OCI-LY3 (cell line): ENCODE data around the gene ITPA.

Experiments
- H2AFZ ChIP-seq: fragments of 200-600, 300-600 bp; shearing (Covaris generic); 2 replicates; pipeline ENCODE4 v1.6.0; 2014; ENCODE audit warnings: antibody characterized with exemption, low read depth, low read length
- H3K27ac ChIP-seq: fragments of 200-600, 300-600 bp; sonication (generic); 2 replicates; pipeline ENCODE4 v1.5.1; 2014; ENCODE audit warnings: mild to moderate bottlenecking, low read length, moderate library complexity, mixed read lengths
- H3K27me3 ChIP-seq: fragments of 200-600, 300-600 bp; sonication (generic); 2 replicates; pipeline ENCODE4 v1.6.1; 2014; ENCODE audit warnings: low read depth, low read length, mixed read lengths
- H3K36me3 ChIP-seq: fragments of 200-600, 300-600 bp; sonication (generic); replicated peaks from 2 replicates; pipeline ENCODE3; 2014; ENCODE audit warnings: low read depth, low read length, mixed read lengths
- H3K4me1 ChIP-seq: fragments of 300-600, 200-600 bp; sonication (generic); 2 replicates; pipeline ENCODE4 v1.6.1; 2014; ENCODE audit warnings: low read length, mixed read lengths
- H3K4me2 ChIP-seq: fragments of 200-600, 300-600 bp; sonication (generic); 2 replicates; pipeline ENCODE4 v1.6.1; 2014; ENCODE audit warnings: low read length, mixed read lengths
- H3K4me3 ChIP-seq: fragments of 300-600, 200-600 bp; sonication (generic); 2 replicates; pipeline ENCODE4 v1.5.1; 2014; ENCODE audit warnings: antibody characterized with exemption, mild to moderate bottlenecking, low read length, moderate library complexity
- H3K79me2 ChIP-seq: fragments of 300-600, 200-600 bp; shearing (Covaris generic); 2 replicates; pipeline ENCODE4 v1.6.1; 2014; ENCODE audit warnings: mild to moderate bottlenecking, low read length, mixed read lengths
- H3K9ac ChIP-seq: fragments of 300-600, 200-600 bp; shearing (Covaris generic); 2 replicates; pipeline ENCODE4 v1.6.0; 2014; ENCODE audit warnings: mild to moderate bottlenecking, low read length, moderate library complexity
- H3K9me3 ChIP-seq: fragments of 200-600, 300-600 bp; shearing (Covaris generic); 2 replicates; pipeline ENCODE4 v1.6.1; 2014; ENCODE audit warnings: low read length, mixed read lengths; ENCODE audit not compliant: insufficient read depth
- H4K20me1 ChIP-seq: fragments of 200-600, 300-600 bp; sonication (generic); 2 replicates; pipeline ENCODE4 v1.6.1; 2016; ENCODE audit warnings: low read length, mixed read lengths; ENCODE audit not compliant: insufficient read depth
- EZH2phosphoT487 ChIP-seq: fragments of 200-600 bp; shearing (Covaris generic); IDR thresholded peaks from 2 replicates; pipeline ENCODE4 v1.6.1; 2018; ENCODE audit warnings: antibody characterized with exemption, mixed run types, low read depth
- TF ChIP-seq, protein P1 (sequence below): fragments of 200-600, 300-600 bp; sonication (generic); IDR thresholded peaks from 2 replicates; pipeline ENCODE4 v1.5.1; 2014; ENCODE audit warnings: antibody characterized with exemption, low read length, low read depth

Gene ITPA

DNA sequence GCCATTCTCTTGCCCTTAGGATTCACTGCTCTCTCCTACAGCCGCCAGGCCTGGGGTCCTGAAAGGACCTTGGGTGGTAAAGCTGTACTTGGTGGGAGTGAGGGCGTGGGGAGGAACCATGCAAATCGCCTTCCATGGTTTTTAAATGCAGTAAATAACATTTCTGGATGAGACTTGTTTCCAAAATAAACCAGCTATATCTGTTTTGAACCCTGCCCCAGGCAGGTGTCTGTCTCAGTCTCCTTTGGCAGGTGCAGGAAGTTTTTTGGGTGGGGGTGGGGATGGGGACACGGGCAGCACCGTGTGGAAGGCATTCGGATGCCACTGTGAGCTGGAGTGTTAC is 14.3 kb downstream of the ITPA start:
- H3K9me3 ChIP-seq: no peaks in the 10 kb centered on the region
- TF ChIP-seq EZH2phosphoT487: no peak
- TF ChIP-seq, protein P1, sequence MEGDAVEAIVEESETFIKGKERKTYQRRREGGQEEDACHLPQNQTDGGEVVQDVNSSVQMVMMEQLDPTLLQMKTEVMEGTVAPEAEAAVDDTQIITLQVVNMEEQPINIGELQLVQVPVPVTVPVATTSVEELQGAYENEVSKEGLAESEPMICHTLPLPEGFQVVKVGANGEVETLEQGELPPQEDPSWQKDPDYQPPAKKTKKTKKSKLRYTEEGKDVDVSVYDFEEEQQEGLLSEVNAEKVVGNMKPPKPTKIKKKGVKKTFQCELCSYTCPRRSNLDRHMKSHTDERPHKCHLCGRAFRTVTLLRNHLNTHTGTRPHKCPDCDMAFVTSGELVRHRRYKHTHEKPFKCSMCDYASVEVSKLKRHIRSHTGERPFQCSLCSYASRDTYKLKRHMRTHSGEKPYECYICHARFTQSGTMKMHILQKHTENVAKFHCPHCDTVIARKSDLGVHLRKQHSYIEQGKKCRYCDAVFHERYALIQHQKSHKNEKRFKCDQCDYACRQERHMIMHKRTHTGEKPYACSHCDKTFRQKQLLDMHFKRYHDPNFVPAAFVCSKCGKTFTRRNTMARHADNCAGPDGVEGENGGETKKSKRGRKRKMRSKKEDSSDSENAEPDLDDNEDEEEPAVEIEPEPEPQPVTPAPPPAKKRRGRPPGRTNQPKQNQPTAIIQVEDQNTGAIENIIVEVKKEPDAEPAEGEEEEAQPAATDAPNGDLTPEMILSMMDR: no peak
- peaks cover 28% of the 10 kb centered on the region for H3K36me3 ChIP-seq
- H4K20me1 ChIP-seq: peaks cover 5% of the 10 kb centered on the region; the same call in 1 of the 2 replicates
- no peaks in the 10 kb centered on the region for H3K4me1 ChIP-seq
- no peak overlapping the region for H3K9ac ChIP-seq
- no peaks in the 10 kb centered on the region for H3K27me3 ChIP-seq
- no peak overlapping the region for H3K27ac ChIP-seq
- H3K4me3 ChIP-seq: no peak overlapping the region
- no peaks in the 10 kb centered on the region for H3K79me2 ChIP-seq
- no peak overlapping the region for H2AFZ ChIP-seq
- no peak overlapping the region for H3K4me2 ChIP-seq

DNA sequence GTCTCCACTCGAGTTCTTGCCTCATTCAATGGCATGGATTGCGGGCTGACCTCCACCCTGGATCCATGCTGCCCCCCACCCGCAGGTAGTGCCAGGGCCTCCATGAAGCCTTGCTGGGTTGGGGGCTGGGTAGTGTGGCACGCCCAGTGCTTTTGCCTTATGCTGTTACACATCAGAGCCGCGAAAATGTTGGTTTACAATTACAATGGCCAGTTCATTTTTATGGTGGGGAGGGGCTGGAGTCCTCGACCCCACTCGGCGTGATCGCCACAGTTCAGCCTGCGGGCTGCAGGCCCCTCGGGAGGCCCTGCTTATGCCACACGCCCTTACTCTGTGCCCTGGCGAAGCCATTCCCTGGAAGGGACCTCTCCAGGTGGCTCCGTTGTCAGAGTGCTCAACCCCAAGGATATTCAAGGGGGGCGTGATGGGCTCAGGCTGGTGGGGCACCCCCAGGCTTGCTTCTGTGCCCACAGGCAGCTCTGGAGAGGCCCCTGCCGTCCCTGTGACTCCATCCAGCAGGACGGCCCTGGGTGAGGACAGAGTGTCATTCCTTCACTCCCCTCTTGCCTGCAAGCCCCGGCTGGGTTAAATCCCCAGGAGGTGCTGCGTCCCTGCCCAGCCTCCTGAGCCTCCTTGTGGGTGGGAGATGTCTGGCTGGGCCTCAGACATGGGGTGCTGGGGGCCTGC is 14.8 kb downstream of the ITPA start:
- Histone ChIP-seq H2AFZ (no peak overlapping the region), H3K4me3 (no peak overlapping the region), H4K20me1 (peaks cover 5% of the 10 kb centered on the region; the same call in 1 of the 2 replicates), H3K4me1 (no peaks in the 10 kb centered on the region), H3K9me3 (no peaks in the 10 kb centered on the region), H3K27me3 (no peaks in the 10 kb centered on the region), H3K4me2 (no peak overlapping the region), H3K79me2 (no peaks in the 10 kb centered on the region), H3K36me3 (peaks cover 28% of the 10 kb centered on the region), H3K9ac (no peak overlapping the region), H3K27ac (no peak overlapping the region)
- TF ChIP-seq EZH2phosphoT487: no peak
- TF ChIP-seq, protein P1: no peak

DNA sequence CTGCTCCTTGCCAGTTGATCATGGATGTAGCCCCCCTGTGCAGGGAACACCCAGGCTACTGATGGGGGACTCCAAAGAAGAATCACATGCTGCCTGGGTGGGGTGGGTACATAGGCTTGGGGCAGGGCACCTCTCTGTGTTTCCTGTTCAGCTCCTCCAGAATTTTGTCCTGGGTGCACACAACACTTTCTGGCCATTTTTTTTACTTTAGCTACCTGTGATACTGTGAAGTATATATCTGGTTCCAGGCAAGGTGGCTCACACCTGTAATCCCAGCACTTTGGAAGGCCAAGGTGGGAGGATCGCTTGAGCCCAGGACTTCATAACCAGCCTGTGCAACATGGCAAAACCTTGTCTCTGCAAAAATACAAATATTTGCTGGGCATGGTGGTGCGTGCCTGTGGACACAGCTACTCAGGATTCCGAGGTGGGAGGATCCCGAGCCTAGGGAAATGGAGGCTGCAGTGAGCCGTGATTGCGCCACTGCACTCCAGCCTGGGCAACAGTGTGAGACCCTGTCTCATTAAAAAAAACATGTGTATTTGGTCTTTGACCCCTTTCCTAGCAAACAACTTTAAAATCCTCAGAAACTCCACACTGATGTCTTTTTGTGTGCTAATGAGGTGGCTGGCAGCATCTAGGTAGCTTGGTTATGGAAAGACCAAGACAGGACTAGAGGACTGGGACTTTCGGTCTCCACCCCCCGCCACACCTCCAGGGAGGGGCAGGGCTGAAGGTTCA is 15.6 kb downstream of the ITPA start:
- Histone ChIP-seq H3K36me3 (peaks cover 28% of the 10 kb centered on the region), H3K79me2 (no peaks in the 10 kb centered on the region), H3K4me3 (no peak overlapping the region), H2AFZ (no peak overlapping the region), H3K27ac (no peak overlapping the region), H3K27me3 (no peaks in the 10 kb centered on the region), H3K9ac (no peak overlapping the region), H3K4me1 (no peaks in the 10 kb centered on the region), H4K20me1 (peaks cover 5% of the 10 kb centered on the region; the same call in 1 of the 2 replicates), H3K4me2 (no peak overlapping the region), H3K9me3 (no peaks in the 10 kb centered on the region)
- no peak for TF ChIP-seq EZH2phosphoT487

DNA sequence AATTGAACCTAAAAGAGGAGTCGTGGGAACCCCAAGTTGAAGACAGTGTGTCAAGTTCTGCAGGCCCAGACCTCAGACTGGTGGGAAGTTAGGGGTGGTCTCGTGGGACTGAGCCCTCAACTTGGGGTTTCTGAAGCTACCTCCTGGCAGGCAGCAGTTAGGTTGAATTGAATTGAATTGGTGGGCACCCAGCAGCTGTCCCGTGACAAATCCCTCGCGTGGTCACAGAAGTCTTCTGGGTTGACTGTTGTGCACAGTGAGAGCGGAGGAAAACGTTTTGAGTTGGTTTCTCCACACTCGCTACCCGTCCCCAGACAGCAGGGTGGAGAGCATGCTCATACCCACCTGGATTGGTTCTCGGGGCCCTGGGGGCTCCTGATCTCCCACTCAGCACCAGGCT is 16.8 kb downstream of the ITPA start:
- H3K9me3 ChIP-seq: no peaks in the 10 kb centered on the region
- peaks cover 5% of the 10 kb centered on the region; the same call in 1 of the 2 replicates for H4K20me1 ChIP-seq
- no peak overlapping the region for H3K9ac ChIP-seq
- no peaks in the 10 kb centered on the region for H3K4me1 ChIP-seq
- H3K36me3 ChIP-seq: peaks cover 20% of the 10 kb centered on the region
- H3K27me3 ChIP-seq: no peaks in the 10 kb centered on the region
- no peak overlapping the region for H3K27ac ChIP-seq
- no peak overlapping the region for H2AFZ ChIP-seq
- TF ChIP-seq, protein P1: no peak
- no peak for TF ChIP-seq EZH2phosphoT487
- no peak overlapping the region for H3K4me2 ChIP-seq
- no peaks in the 10 kb centered on the region for H3K79me2 ChIP-seq
- no peak overlapping the region for H3K4me3 ChIP-seq
